PFSK-1 (cell line): ENCODE data around the gene ABCA7.

Experiments used
- FOXP2 ChIP-seq: optimal IDR thresholded peaks from 2 replicates; pipeline ENCODE3; 2011; ENCODE audit warnings: borderline replicate concordance, control low read depth, inconsistent platforms; ENCODE audit not compliant: insufficient read depth; ENCODE audit errors: extremely low read length, extremely low read depth
- POLR2AphosphoS5 ChIP-seq: IDR thresholded peaks from 2 replicates; pipeline ENCODE4 v1.6.1; 2012; ENCODE audit warnings: low read depth, mild to moderate bottlenecking, control low read depth, low read length, moderate library complexity
- SIN3A ChIP-seq: IDR thresholded peaks from 2 replicates; pipeline ENCODE4 v1.6.1; 2012; ENCODE audit warnings: mild to moderate bottlenecking, low read length, moderate library complexity, borderline replicate concordance; ENCODE audit not compliant: insufficient read depth
- TAF1 ChIP-seq: IDR thresholded peaks from 2 replicates; pipeline ENCODE4 v1.6.1; 2012; ENCODE audit warnings: low read length, control low read depth, borderline replicate concordance; ENCODE audit not compliant: insufficient read depth
- TF ChIP-seq, protein P1 (sequence below), 2 experiments: IDR thresholded peaks; 2 replicates each; pipeline versions ENCODE4 v1.6.1 to v1.8.0; 2011 to 2012; ENCODE audit warnings: low read depth in 2 of 2, low read length in 2 of 2, control low read depth in 1 of 2, inconsistent platforms in 1 of 2, mild to moderate bottlenecking in 1 of 2, moderate library complexity in 1 of 2; ENCODE audit not compliant: insufficient read depth in 1 of 2

The ABCA7 gene

DNA sequence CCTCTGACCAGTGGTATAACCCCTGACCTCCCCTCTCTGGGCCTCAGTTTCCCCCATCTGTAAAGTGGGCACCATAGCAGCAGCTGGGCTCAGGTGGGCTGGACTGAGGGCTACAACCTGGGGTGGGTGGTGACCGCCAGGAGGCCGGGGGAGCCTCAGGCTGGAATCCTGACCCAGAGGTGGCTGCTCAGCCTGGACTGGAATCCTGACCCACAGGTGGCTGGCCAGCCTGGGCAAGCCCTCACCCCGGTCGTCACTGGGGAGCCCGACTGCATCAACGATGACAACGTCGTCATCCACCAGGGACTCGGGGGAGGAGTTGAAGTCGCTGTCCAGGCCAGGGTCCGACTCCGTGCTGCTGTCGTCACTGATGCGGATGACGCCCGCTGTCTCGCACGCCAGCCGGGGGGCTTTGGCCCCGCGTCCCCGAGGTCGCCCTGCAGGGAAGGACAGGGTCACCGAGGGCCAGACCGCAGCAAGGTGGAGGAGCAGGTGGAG is 74.1 kb downstream of the ABCA7 start:
- TF ChIP-seq FOXP2 (no peak), POLR2AphosphoS5 (no peak), TAF1 (no peak), SIN3A (no peak)
- TF ChIP-seq, protein P1, sequence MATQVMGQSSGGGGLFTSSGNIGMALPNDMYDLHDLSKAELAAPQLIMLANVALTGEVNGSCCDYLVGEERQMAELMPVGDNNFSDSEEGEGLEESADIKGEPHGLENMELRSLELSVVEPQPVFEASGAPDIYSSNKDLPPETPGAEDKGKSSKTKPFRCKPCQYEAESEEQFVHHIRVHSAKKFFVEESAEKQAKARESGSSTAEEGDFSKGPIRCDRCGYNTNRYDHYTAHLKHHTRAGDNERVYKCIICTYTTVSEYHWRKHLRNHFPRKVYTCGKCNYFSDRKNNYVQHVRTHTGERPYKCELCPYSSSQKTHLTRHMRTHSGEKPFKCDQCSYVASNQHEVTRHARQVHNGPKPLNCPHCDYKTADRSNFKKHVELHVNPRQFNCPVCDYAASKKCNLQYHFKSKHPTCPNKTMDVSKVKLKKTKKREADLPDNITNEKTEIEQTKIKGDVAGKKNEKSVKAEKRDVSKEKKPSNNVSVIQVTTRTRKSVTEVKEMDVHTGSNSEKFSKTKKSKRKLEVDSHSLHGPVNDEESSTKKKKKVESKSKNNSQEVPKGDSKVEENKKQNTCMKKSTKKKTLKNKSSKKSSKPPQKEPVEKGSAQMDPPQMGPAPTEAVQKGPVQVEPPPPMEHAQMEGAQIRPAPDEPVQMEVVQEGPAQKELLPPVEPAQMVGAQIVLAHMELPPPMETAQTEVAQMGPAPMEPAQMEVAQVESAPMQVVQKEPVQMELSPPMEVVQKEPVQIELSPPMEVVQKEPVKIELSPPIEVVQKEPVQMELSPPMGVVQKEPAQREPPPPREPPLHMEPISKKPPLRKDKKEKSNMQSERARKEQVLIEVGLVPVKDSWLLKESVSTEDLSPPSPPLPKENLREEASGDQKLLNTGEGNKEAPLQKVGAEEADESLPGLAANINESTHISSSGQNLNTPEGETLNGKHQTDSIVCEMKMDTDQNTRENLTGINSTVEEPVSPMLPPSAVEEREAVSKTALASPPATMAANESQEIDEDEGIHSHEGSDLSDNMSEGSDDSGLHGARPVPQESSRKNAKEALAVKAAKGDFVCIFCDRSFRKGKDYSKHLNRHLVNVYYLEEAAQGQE (IDR thresholded peaks at IDR 0.05; ENCODE audit: insufficient read depth in 1 of 2, low read depth in 2 of 2, low read length in 2 of 2): no peak
